ENCODE measurements around the gene CYGB. TPM values are rescaled to one million over a fixed set of nuclear protein-coding genes. Genes with fewer than 3 reads are reported as not detected.
"Not testable (repeated sequence)": the region's sequence is repeated elsewhere in the genome, so short reads cannot be mapped to it uniquely, and the experiment has no call there.

CYGB gene
- total RNA-seq, 1 donor from 2014 or later, result 9.1 TPM

DNA sequence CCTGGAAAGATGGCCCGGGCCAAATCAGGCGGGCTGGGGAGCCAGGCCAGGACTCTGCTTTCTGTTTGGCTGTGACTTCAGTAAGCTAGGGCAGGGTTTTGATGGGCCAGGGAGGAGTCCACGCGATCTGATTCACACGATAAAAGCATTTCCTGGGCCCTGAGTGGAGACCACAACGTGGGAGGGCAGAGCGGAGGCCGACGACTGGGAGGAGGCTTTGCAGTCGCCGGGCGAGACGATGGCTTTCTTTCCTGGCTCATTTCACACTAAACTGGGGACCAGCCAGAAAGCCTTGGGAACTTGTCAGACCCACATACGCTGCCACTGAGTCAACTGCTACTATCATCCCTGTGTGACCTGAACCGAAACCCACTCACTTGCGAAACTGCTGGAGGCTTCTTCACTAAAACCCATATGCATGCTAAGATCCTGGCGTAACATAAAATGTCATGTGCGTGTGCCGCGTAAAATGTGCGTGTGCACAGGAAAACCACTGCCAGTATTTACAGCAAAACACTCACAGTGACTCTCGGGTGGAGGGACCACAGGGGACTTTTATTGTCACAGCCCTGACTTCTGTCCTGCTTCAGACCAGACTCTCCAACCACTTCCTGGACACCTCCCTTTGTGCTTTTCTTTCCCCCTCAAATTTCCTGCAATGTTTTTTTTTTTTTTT, 22.1 kb downstream of the CYGB start:
- H3K4me1 Mint-ChIP-seq (ENCODE audit: unreplicated experiment), result peaks cover 3% of the 10 kb centered on the region

DNA sequence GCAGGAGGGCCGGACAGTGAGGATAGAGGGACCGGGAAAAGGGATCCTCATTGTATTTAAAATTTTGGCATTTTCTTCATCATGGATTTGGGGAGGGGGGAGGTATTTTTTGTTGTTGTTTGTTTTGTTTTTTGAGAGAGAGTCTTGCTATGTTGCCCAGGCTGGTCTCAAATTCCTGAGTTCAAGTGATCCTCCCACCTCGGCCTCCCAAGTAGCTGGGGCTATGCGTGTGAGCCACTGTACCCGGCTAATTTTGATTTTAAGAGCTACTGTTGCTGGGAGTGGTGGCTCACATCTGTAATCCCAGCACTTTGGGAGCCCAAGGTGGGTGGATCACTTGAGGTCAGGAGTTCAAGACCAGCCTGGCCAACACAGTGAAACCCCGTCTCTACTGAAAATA, 23.2 kb downstream of the CYGB start:
- DNase-seq (ENCODE audit: extremely low spot score, unreplicated experiment); H3K4me3 Mint-ChIP-seq (ENCODE audit: unreplicated experiment); H3K9me3 Mint-ChIP-seq (ENCODE audit: unreplicated experiment); H3K27ac Mint-ChIP-seq (ENCODE audit: unreplicated experiment); H3K4me1 Mint-ChIP-seq (ENCODE audit: unreplicated experiment); H3K36me3 Mint-ChIP-seq (ENCODE audit: unreplicated experiment); H3K27me3 Mint-ChIP-seq (ENCODE audit: unreplicated experiment): not testable (repeated sequence)

More for the DNA sequence above, 22.1 kb downstream of the CYGB start:
- H3K36me3 Mint-ChIP-seq (ENCODE audit: unreplicated experiment), result no peaks in the 10 kb centered on the region
- no peak overlapping the region for H3K4me3 Mint-ChIP-seq (ENCODE audit: unreplicated experiment)
- H3K27ac Mint-ChIP-seq (ENCODE audit: unreplicated experiment), result no peak overlapping the region
- no peaks in the 10 kb centered on the region for H3K9me3 Mint-ChIP-seq (ENCODE audit: unreplicated experiment)
- no peak for DNase-seq (ENCODE audit: extremely low spot score, unreplicated experiment)
- TF ChIP-seq, protein P1, sequence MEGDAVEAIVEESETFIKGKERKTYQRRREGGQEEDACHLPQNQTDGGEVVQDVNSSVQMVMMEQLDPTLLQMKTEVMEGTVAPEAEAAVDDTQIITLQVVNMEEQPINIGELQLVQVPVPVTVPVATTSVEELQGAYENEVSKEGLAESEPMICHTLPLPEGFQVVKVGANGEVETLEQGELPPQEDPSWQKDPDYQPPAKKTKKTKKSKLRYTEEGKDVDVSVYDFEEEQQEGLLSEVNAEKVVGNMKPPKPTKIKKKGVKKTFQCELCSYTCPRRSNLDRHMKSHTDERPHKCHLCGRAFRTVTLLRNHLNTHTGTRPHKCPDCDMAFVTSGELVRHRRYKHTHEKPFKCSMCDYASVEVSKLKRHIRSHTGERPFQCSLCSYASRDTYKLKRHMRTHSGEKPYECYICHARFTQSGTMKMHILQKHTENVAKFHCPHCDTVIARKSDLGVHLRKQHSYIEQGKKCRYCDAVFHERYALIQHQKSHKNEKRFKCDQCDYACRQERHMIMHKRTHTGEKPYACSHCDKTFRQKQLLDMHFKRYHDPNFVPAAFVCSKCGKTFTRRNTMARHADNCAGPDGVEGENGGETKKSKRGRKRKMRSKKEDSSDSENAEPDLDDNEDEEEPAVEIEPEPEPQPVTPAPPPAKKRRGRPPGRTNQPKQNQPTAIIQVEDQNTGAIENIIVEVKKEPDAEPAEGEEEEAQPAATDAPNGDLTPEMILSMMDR (IDR thresholded peaks at IDR 0.05), result no peak
- H3K27me3 Mint-ChIP-seq (ENCODE audit: unreplicated experiment), result peaks cover 5% of the 10 kb centered on the region

DNA sequence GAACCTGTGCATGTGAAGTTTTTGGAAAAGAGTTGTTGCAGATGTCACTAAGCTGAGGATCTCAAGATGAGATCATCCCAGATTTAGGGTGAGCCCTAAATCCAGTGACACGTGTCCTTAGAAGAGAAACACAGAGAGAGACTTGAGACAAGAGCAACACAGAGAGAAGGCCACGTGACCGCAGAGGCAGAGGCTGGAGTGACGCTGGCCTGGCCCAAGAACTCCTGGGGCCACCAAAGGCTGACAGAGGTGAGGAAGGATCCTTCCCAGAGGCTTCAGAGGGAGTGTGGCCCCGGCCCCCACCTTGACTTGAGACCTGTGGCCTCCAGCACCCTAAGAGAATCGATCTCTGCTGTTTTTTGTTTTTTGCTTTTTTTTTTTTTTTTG, 24.2 kb downstream of the CYGB start:
- Mint-ChIP-seq H3K27me3 (ENCODE audit: unreplicated experiment) (peaks cover 15% of the 10 kb centered on the region), H3K4me1 (ENCODE audit: unreplicated experiment) (peaks cover 3% of the 10 kb centered on the region), H3K4me3 (ENCODE audit: unreplicated experiment) (no peak overlapping the region), H3K9me3 (ENCODE audit: unreplicated experiment) (no peaks in the 10 kb centered on the region), H3K27ac (ENCODE audit: unreplicated experiment) (no peak overlapping the region), H3K36me3 (ENCODE audit: unreplicated experiment) (no peaks in the 10 kb centered on the region)
- TF ChIP-seq, protein P1 (IDR thresholded peaks at IDR 0.05), result no peak
- DNase-seq (ENCODE audit: extremely low spot score, unreplicated experiment), result no peak

DNA sequence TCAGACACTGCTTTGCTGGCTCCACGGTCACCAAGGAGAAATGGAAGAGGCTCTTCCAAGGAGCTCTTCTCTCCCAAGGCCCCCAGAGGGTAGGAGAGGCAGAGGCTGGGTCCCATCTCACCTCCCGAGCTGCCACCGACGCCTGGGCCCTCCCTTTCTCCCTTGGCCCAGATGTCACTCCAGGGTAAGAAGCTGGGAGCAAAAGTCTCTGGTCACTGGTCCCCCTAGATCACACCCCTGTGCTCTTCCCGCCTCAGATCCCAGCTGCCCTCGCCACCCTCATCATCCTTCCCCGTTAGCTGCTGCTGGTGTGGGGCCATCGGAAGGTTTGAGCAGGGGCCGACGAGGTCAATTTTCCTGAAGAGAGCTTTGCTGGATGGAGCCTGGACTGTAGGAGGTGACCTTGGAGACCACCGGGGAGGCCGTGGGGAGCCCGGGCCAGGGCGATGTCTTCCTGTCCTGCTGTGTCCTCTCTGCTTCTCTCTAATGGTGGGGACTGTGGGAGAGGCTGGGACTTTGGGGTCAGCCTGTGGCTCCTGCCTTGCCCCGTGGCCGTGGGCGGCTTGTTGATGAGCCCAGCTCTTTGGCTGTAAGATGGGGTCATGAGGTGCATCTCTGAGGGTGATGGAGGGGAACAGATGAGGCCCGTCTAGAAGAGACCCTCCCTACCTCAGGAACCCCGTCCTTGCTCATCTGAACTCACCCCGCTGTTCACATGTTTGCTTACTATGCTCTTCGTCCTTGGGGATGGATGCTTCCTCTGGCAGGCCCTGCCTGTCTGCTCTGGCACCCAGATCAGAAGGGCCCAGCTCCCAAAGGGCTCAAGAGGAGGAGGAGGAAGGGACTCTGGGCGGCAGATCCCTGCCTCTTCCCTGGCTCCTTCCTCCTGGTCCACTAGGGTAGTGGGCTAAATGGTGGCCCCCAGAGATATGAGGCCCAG, 24.9 kb downstream of the CYGB start:
- Mint-ChIP-seq H3K4me3 (ENCODE audit: unreplicated experiment) (no peak overlapping the region), H3K9me3 (ENCODE audit: unreplicated experiment) (no peaks in the 10 kb centered on the region), H3K27ac (ENCODE audit: unreplicated experiment) (no peak overlapping the region), H3K4me1 (ENCODE audit: unreplicated experiment) (peaks cover 3% of the 10 kb centered on the region), H3K27me3 (ENCODE audit: unreplicated experiment) (peaks cover 22% of the 10 kb centered on the region), H3K36me3 (ENCODE audit: unreplicated experiment) (no peaks in the 10 kb centered on the region)
- TF ChIP-seq, protein P1 (IDR thresholded peaks at IDR 0.05), result no peak
- no peak for DNase-seq (ENCODE audit: extremely low spot score, unreplicated experiment)

DNA sequence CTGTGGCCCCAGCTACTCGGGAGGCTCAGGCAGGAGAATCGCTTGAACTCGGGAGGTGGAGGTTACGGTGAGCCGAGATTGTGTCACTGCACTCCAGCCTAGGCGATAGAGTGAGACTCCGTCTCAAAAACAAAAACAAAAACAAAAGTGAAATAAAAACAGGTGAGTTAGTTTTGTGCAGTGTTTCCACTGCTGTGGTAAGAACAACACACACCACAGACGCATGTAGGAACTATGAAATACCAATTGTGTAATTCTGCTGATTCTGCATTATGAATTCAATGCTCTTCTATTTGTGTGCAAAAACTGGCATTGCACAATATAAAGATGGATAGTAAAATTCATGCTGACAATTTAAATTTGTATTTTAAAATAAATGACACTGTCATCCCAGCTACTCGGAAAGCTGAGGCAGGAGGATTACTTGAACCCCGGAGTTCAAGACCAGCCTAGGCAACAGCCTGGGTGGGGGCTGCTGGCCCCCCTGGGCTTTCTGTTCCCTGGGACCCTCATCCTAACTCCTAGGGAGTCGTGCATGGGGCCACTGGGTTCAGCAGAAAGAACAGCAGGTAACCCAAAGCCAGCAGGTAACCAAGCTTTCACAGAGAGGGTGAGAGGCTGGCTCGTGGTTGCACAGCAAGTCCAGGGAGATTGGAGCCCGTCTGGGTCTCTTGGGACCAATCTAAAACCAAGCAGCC, 25.7 kb downstream of the CYGB start:
- peaks cover 28% of the 10 kb centered on the region for H3K27me3 Mint-ChIP-seq (ENCODE audit: unreplicated experiment)
- H3K4me3 Mint-ChIP-seq (ENCODE audit: unreplicated experiment), result no peak overlapping the region
- H3K27ac Mint-ChIP-seq (ENCODE audit: unreplicated experiment), result no peak overlapping the region
- TF ChIP-seq, protein P1 (IDR thresholded peaks at IDR 0.05), result no peak
- DNase-seq (ENCODE audit: extremely low spot score, unreplicated experiment), result no peak
- H3K36me3 Mint-ChIP-seq (ENCODE audit: unreplicated experiment), result no peaks in the 10 kb centered on the region
- peaks cover 3% of the 10 kb centered on the region for H3K4me1 Mint-ChIP-seq (ENCODE audit: unreplicated experiment)
- no peaks in the 10 kb centered on the region for H3K9me3 Mint-ChIP-seq (ENCODE audit: unreplicated experiment)

Measured in osteocyte (in vitro differentiated cells).